Measurements from ENCODE around the gene UQCR10. TPM values are rescaled to one million over a fixed set of nuclear protein-coding genes. Genes with fewer than 3 reads are reported as not detected.

UQCR10 gene
- total and polyA plus RNA-seq, 9 of the 15 experiments (the other 6 are each of a cell fraction or from before 2014, with no cell fraction given), result 128 to 903 (median 163) TPM

DNA sequence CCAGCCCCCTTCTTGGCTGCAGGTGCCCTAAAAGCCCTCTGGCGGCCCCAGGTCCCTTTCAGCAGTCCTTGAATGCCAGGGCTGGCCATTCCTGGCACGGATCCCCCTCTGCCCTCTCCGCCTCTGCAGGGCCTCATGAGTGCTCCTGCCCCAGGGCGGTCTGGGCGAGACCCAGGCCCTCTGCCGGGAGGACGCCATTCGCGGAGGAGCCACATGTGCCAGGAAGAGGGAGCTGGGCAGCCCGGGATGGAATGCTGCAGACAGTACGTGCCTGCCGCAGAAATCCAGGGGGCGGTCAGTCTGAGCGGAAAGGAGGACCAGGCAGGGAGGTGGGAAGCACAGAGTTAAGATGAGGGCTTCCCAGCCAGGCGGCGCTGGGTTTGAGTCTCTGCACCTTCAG is 44.6 kb upstream of the UQCR10 start:
- Histone ChIP-seq H3K27ac (ENCODE audit: extremely low read depth, low read depth, low read length) (no peak overlapping the region), H3K4me3 (no peak overlapping the region), H3K9me3 (replicated peaks; ENCODE audit: control insufficient read depth, insufficient read depth, low read depth, low read length) (no peaks in the 10 kb centered on the region), H3K4me2 (ENCODE audit: insufficient read depth, low read length) (no peak overlapping the region), H3K9ac (ENCODE audit: insufficient read depth in 1 of 2, low read depth in 2 of 2, low read length in 2 of 2) (no peak overlapping the region), H3K36me3 (ENCODE audit: control insufficient read depth, insufficient read depth, low read length) (no peaks in the 10 kb centered on the region), H2AFZ (ENCODE audit: low read depth, low read length) (no peak overlapping the region), H3K9me1 (ENCODE audit: control insufficient read depth, insufficient read depth, low read length) (peaks cover 4% of the 10 kb centered on the region), H4K20me1 (replicated peaks; ENCODE audit: control insufficient read depth, insufficient read depth, low read length) (0 out of 2 replicates have a peak, but pooled peaks cover 9% of the 10 kb centered on the region), H3K4me1 (replicated peaks in 1 of 2; ENCODE audit: control insufficient read depth in 2 of 2, insufficient read depth in 2 of 2, low read length in 2 of 2) (peaks cover 14 to 58% of the 10 kb centered on the region in 2 experiments; a peak in 4 of 5 replicates), H3K27me3 (ENCODE audit: control insufficient read depth in 2 of 2, insufficient read depth in 2 of 2, low read length in 2 of 2) (peaks cover 0 to 19% of the 10 kb centered on the region in 2 experiments; a peak in 2 of 5 replicates), H3K79me2 (ENCODE audit: control insufficient read depth, insufficient read depth, low read length) (no peaks in the 10 kb centered on the region)
- ChIA-PET CTCF (ENCODE audit: low intra/inter-chr PET ratio) (no interaction called here), POLR2A (no interaction called here)
- no peak for FAIRE-seq
- no peak for DNase-seq (ENCODE audit: extremely low read depth in 1 of 4, low spot score in 3 of 4)
- intact Hi-C loops (cut with micrococcal nuclease), result no loop called here
- in situ Hi-C loops (cut with MboI), result no loop called here
- BruUV-seq (replicated peaks), result no TSS peak
- WGBS (ENCODE audit: insufficient coverage, low coverage, missing lambda C conversion rate), result 33% methylated on average over 9 of the region's 16 CpGs
- ATAC-seq, result no peak
- TF ChIP-seq, protein P1, sequence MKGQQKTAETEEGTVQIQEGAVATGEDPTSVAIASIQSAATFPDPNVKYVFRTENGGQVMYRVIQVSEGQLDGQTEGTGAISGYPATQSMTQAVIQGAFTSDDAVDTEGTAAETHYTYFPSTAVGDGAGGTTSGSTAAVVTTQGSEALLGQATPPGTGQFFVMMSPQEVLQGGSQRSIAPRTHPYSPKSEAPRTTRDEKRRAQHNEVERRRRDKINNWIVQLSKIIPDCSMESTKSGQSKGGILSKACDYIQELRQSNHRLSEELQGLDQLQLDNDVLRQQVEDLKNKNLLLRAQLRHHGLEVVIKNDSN (CRISPR knock-in tag; IDR thresholded peaks at IDR 0.05), result no peak
- no peak for TF ChIP-seq PHTF2 (CRISPR knock-in tag; IDR thresholded peaks at IDR 0.05)
- TF ChIP-seq MTA2 (IDR thresholded peaks at IDR 0.05; ENCODE audit: low read depth), result no peak
- no peak for TF ChIP-seq SIRT6 (IDR thresholded peaks at IDR 0.05; ENCODE audit: low read depth, low read length)
- TF ChIP-seq, protein P2, sequence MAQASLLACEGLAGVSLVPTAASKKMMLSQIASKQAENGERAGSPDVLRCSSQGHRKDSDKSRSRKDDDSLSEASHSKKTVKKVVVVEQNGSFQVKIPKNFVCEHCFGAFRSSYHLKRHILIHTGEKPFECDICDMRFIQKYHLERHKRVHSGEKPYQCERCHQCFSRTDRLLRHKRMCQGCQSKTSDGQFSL (CRISPR knock-in tag; IDR thresholded peaks at IDR 0.05), result no peak
- TF ChIP-seq, protein P2 (tag; IDR thresholded peaks at IDR 0.05), result no peak
- TF ChIP-seq, protein P3, sequence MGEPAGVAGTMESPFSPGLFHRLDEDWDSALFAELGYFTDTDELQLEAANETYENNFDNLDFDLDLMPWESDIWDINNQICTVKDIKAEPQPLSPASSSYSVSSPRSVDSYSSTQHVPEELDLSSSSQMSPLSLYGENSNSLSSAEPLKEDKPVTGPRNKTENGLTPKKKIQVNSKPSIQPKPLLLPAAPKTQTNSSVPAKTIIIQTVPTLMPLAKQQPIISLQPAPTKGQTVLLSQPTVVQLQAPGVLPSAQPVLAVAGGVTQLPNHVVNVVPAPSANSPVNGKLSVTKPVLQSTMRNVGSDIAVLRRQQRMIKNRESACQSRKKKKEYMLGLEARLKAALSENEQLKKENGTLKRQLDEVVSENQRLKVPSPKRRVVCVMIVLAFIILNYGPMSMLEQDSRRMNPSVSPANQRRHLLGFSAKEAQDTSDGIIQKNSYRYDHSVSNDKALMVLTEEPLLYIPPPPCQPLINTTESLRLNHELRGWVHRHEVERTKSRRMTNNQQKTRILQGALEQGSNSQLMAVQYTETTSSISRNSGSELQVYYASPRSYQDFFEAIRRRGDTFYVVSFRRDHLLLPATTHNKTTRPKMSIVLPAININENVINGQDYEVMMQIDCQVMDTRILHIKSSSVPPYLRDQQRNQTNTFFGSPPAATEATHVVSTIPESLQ (CRISPR knock-in tag; IDR thresholded peaks at IDR 0.05), result no peak
- TF ChIP-seq, protein P4, sequence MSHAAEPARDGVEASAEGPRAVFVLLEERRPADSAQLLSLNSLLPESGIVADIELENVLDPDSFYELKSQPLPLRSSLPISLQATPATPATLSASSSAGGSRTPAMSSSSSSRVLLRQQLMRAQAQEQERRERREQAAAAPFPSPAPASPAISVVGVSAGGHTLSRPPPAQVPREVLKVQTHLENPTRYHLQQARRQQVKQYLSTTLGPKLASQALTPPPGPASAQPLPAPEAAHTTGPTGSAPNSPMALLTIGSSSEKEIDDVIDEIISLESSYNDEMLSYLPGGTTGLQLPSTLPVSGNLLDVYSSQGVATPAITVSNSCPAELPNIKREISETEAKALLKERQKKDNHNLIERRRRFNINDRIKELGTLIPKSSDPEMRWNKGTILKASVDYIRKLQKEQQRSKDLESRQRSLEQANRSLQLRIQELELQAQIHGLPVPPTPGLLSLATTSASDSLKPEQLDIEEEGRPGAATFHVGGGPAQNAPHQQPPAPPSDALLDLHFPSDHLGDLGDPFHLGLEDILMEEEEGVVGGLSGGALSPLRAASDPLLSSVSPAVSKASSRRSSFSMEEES (CRISPR knock-in tag; IDR thresholded peaks at IDR 0.05), result no peak
- no peak for TF ChIP-seq CBFA2T3 (IDR thresholded peaks at IDR 0.05)
